CD4-positive, alpha-beta T cell treated with Interleukin-1 beta for 1 hour (primary cell): ENCODE measurements around the gene CLIP2.
"Not testable (repeated sequence)": the region's sequence is repeated elsewhere in the genome, so short reads cannot be mapped to it uniquely, and the experiment has no call there.

Experiments
- DNase-seq, 2 donors: peaks; one replicate each; pipeline ENCODE4 v3.0.0-alpha.2; 2020 to 2022

CLIP2 gene

GRCh38 chr7:74300926-74301325 is 11.7 kb downstream of the CLIP2 start:
- no peak for DNase-seq

- no peak for DNase-seq
Observed at GRCh38 chr7:74302745-74303221, 13.6 kb downstream of the CLIP2 start.

GRCh38 chr7:74304550-74304949 is 15.3 kb downstream of the CLIP2 start:
- no peak for DNase-seq

- no peak for DNase-seq
Observed at GRCh38 chr7:74306004-74306729, 17.0 kb downstream of the CLIP2 start.

GRCh38 chr7:74306730-74307469 is 17.7 kb downstream of the CLIP2 start:
- no peak for DNase-seq

- no peak for DNase-seq
Observed at GRCh38 chr7:74307738-74308505, 18.7 kb downstream of the CLIP2 start.

- DNase-seq = no peak
Observed at GRCh38 chr7:74309181-74309580, 20.0 kb downstream of the CLIP2 start.

GRCh38 chr7:74311305-74311744 is 22.1 kb downstream of the CLIP2 start:
- no peak for DNase-seq

- DNase-seq = no peak
Observed at GRCh38 chr7:74312418-74313028, 23.3 kb downstream of the CLIP2 start.

- DNase-seq = not testable (repeated sequence)
Observed at GRCh38 chr7:74315891-74316290, 26.7 kb downstream of the CLIP2 start.

GRCh38 chr7:74317146-74317782 is 28.1 kb downstream of the CLIP2 start:
- DNase-seq = no peak

- DNase-seq = no peak
Observed at GRCh38 chr7:74318043-74318442, 28.8 kb downstream of the CLIP2 start.

- no peak for DNase-seq
Observed at GRCh38 chr7:74320645-74321221, 31.5 kb downstream of the CLIP2 start.

- DNase-seq = not testable (repeated sequence)
Observed at GRCh38 chr7:74322892-74323291, 33.7 kb downstream of the CLIP2 start.

- no peak for DNase-seq
Observed at GRCh38 chr7:74324531-74325209, 35.5 kb downstream of the CLIP2 start.

- no peak for DNase-seq
Observed at GRCh38 chr7:74325210-74325565, 36.0 kb downstream of the CLIP2 start.

GRCh38 chr7:74329225-74329624 is 40.0 kb downstream of the CLIP2 start:
- DNase-seq = no peak

- DNase-seq = no peak
Observed at GRCh38 chr7:74332373-74333176, 43.4 kb downstream of the CLIP2 start.

- no peak for DNase-seq
Observed at GRCh38 chr7:74334030-74334429, 44.8 kb downstream of the CLIP2 start.

GRCh38 chr7:74337926-74338325 is 48.7 kb downstream of the CLIP2 start:
- DNase-seq = no peak
